ENCODE measurements around the gene PRRC2C.

Gene PRRC2C

DNA sequence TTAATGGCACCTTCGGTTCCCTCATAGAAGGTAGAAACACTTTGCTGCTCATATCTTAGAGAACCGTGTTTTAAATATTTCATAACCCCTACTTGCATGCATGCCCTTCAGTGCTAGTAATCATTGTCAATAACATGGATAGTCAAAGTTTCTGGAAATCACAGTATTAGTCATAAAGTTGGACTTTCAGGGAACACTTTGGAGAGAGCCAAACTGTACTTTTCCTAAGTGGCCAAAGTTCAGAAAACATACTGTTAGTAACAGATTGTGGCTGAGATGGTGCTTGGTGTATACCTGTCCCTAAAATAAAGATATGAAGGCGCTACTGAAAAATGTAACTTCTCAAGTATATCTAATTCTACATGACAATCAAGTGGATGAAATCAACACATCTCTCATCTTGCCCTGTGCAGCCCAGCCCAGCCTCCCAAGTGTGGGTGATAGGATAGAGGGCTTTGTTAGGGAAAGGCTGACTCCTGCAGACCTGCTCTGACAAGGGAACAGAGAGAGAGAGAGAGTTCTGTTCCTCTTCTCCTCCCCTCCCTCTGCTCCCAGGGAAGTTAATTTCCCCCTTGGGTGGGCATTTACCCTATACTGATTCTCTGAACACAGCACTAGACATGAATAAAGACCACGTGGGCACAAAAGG, 152.7 kb downstream of the PRRC2C start:
- DNase-seq (ENCODE audit: low spot score), result no peak

DNA sequence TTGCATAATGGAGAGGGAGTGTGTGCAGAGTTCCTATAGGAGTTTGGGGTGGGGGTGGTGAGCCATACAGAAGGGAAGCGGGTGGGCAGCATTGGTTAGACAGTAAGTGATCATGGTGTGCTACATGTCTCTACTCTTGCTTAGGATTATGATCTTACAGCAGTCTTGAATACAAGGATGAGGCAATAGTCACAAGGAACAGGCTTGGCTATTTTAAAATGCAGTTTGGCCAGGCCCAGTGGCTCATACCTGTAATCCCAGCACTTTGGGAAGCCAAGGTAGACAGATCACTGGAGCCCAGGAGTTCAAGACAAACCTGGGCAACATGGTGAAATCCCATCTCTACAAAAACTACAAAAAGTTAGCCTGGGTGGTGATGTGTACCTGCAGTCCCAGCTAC, 154.9 kb downstream of the PRRC2C start:
- DNase-seq (ENCODE audit: low spot score), result no peak

DNA sequence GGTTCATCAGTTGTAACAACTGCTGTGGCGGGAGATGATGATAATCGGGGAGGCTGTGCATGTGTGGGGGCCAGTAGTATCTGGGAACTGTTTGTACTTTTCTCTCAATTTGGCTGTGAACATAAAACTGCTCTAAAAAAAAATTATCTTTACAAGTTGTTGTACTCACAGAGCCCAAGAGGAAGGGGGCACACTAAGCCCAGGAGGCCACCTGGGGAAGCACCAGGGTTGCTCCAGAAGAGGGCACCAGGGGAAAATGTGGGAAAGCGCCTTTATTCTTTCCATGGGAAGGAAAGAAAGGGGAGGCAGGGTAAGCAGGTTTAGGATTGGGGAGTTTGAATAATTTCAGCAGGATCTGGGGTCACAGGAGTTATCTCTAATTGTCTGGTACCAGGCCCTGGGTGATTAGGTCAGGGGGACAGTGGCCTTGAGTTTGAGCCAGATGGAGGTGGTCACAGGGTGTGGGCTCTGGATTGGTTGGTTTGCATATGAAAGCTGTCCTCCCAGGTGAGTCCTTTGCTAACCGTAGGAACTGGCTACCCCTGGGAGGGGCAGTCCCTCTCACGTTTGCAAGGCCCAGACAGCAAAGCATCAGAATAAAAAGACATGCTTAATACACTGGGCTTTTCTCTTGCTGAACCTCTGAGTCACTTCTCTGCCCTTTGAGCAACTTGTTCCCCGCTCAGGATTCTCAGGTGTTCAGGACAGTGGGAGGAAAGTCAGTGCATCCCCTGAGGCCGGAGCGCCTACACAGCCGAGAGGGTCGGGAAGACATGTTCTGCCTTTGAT, 155.9 kb downstream of the PRRC2C start:
- DNase-seq (ENCODE audit: low spot score), result no peak

DNA sequence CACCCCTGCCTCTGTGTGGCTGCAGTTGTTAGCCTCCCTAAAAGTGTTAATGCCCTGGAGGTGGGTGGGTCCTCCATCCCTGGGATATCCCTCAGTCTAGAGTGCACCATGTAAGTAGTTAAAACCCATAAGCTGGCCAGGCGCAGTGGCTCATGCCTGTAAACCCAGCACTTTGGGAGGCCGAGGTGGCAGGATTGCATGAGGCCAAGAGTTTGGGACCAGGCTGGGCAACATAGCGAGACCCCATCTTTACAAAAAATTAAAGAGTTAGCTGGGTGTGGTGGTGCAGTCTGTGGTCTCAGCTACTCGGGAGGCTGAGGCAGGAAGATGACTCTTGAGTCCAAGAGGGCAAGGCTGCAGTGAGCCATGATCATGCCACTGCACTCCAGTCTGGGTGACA, 156.9 kb downstream of the PRRC2C start:
- no peak for DNase-seq (ENCODE audit: low spot score)
